ENCODE measurements around the gene ACSL3. TPM values are rescaled to one million over a fixed set of nuclear protein-coding genes. Genes with fewer than 3 reads are reported as not detected.
A peak's percentile ranks its signal among the peaks of the same experiment; 100 is the strongest.

Gene ACSL3
- total RNA-seq, 3 donors from 2014 or later (not counting 1 experiment from before 2014, with no cell fraction given): 55.4 to 86.6 (median 66.7) TPM

DNA sequence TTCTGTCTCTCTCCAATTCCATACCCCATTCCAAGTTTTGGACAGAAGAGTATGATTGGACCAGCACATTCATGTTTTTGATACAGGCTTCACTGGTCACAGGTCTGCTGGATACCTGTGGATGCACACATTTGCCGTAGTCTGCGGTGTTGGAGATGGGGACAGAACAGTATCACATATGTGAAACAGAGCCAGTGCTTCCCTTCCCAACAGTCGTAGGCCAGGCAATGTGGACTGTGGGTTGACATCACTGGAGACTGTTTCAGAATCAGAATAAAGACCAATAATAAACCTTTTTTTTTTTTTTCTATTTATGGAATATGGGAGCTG is 18.7 kb downstream of the ACSL3 start:
- Histone ChIP-seq H3K4me3 (ENCODE audit: low read length) (no peak overlapping the region), H3K4me1 (ENCODE audit: control insufficient read depth, insufficient read depth, low read length) (no peaks in the 10 kb centered on the region), H3K27ac (ENCODE audit: low read length) (no peak overlapping the region), H3K9me3 (ENCODE audit: control insufficient read depth, insufficient read depth, low read length) (no peaks in the 10 kb centered on the region), H3K27me3 (ENCODE audit: control insufficient read depth, insufficient read depth, low read length) (no peaks in the 10 kb centered on the region), H3K36me3 (ENCODE audit: control insufficient read depth, insufficient read depth, low read length) (no peaks in the 10 kb centered on the region)
- H3K4me1 Mint-ChIP-seq: peaks cover 41 to 45% of the 10 kb centered on the region in 2 donors
- H3K4me3 Mint-ChIP-seq: no peak overlapping the region
- DNase-seq: no peak
- TF ChIP-seq, protein P1, sequence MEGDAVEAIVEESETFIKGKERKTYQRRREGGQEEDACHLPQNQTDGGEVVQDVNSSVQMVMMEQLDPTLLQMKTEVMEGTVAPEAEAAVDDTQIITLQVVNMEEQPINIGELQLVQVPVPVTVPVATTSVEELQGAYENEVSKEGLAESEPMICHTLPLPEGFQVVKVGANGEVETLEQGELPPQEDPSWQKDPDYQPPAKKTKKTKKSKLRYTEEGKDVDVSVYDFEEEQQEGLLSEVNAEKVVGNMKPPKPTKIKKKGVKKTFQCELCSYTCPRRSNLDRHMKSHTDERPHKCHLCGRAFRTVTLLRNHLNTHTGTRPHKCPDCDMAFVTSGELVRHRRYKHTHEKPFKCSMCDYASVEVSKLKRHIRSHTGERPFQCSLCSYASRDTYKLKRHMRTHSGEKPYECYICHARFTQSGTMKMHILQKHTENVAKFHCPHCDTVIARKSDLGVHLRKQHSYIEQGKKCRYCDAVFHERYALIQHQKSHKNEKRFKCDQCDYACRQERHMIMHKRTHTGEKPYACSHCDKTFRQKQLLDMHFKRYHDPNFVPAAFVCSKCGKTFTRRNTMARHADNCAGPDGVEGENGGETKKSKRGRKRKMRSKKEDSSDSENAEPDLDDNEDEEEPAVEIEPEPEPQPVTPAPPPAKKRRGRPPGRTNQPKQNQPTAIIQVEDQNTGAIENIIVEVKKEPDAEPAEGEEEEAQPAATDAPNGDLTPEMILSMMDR (IDR thresholded peaks at IDR 0.05): no peak
- no peak overlapping the region for H3K27ac Mint-ChIP-seq
- no peaks in the 10 kb centered on the region for H3K9me3 Mint-ChIP-seq
- WGBS (ENCODE audit: insufficient coverage): 94% methylated on average over 3 of the region's 3 CpGs
- no peaks in the 10 kb centered on the region for H3K36me3 Mint-ChIP-seq
- ATAC-seq: no peak
- intact Hi-C loops (cut with micrococcal nuclease): no loop called here
- no peaks in the 10 kb centered on the region for H3K27me3 Mint-ChIP-seq (ENCODE audit: low read depth in 2 of 2)

- TF ChIP-seq, protein P1 (IDR thresholded peaks at IDR 0.05): no peak
- no peaks in the 10 kb centered on the region for H3K36me3 ChIP-seq (ENCODE audit: control insufficient read depth, insufficient read depth, low read length)
- H3K4me3 ChIP-seq (ENCODE audit: low read length): no peak overlapping the region
- no peaks in the 10 kb centered on the region for H3K27me3 ChIP-seq (ENCODE audit: control insufficient read depth, insufficient read depth, low read length)
- intact Hi-C loops (cut with micrococcal nuclease): no loop called here
- no peaks in the 10 kb centered on the region for H3K9me3 ChIP-seq (ENCODE audit: control insufficient read depth, insufficient read depth, low read length)
- H3K4me1 ChIP-seq (ENCODE audit: control insufficient read depth, insufficient read depth, low read length): no peaks in the 10 kb centered on the region
- 99% methylated on average over 6 of the region's 6 CpGs for WGBS (ENCODE audit: insufficient coverage)
- DNase-seq (no peak), ATAC-seq (no peak)
- H3K9me3 Mint-ChIP-seq: no peaks in the 10 kb centered on the region
- H3K4me1 Mint-ChIP-seq: peaks cover 46 to 48% of the 10 kb centered on the region in 2 donors
- no peaks in the 10 kb centered on the region for H3K36me3 Mint-ChIP-seq
- no peak overlapping the region for H3K4me3 Mint-ChIP-seq
- H3K27ac Mint-ChIP-seq: no peak overlapping the region
- no peak overlapping the region for H3K27ac ChIP-seq (ENCODE audit: low read length)
- no peaks in the 10 kb centered on the region for H3K27me3 Mint-ChIP-seq (ENCODE audit: low read depth in 2 of 2)
Observed at GRCh38 chr2:222882484-222882928, 21.7 kb downstream of the ACSL3 start.

DNA sequence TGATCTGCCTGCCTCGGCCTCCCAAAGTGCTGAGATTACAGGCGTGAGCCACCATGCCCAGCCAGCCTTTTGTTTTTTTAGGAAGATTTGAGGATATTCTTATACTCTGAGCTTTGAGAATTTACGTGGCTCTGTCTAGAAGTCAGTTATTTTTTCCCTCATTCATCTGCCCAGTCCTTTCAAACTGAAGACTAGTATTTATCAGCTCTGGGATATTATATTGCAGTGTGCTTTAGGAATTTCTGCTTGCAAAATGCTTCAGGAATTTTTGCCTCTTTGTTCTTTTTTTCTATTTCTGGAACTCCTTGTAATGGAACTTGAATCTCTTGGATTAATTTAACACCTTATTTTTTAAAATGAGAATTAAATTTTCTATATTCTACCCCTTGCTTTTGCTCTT is 22.6 kb downstream of the ACSL3 start:
- Histone ChIP-seq H3K9me3 (ENCODE audit: control insufficient read depth, insufficient read depth, low read length) (no peaks in the 10 kb centered on the region), H3K27me3 (ENCODE audit: control insufficient read depth, insufficient read depth, low read length) (no peaks in the 10 kb centered on the region), H3K4me1 (ENCODE audit: control insufficient read depth, insufficient read depth, low read length) (no peaks in the 10 kb centered on the region), H3K36me3 (ENCODE audit: control insufficient read depth, insufficient read depth, low read length) (no peaks in the 10 kb centered on the region), H3K4me3 (ENCODE audit: low read length) (no peak overlapping the region), H3K27ac (ENCODE audit: low read length) (no peak overlapping the region)
- DNase-seq (no peak), ATAC-seq (no peak)
- no peak overlapping the region for H3K27ac Mint-ChIP-seq
- H3K27me3 Mint-ChIP-seq (ENCODE audit: low read depth in 2 of 2): no peaks in the 10 kb centered on the region
- H3K4me3 Mint-ChIP-seq: no peak overlapping the region
- intact Hi-C loops (cut with micrococcal nuclease): no loop called here
- no peaks in the 10 kb centered on the region for H3K36me3 Mint-ChIP-seq
- no peaks in the 10 kb centered on the region for H3K9me3 Mint-ChIP-seq
- H3K4me1 Mint-ChIP-seq: peaks cover 39 to 40% of the 10 kb centered on the region in 2 donors
- TF ChIP-seq, protein P1 (IDR thresholded peaks at IDR 0.05): no peak
- WGBS (ENCODE audit: insufficient coverage): 95% methylated on average over 3 of the region's 3 CpGs

GRCh38 chr2:222884114-222884771 is 23.4 kb downstream of the ACSL3 start:
- peaks cover 35 to 37% of the 10 kb centered on the region in 2 donors for H3K4me1 Mint-ChIP-seq
- peak overlapping the region in 1 of 2 donors; percentile 16 for H3K27ac Mint-ChIP-seq

More at GRCh38 chr2:222884114-222884771, 23.4 kb downstream of the ACSL3 start:
- Histone ChIP-seq H3K9me3 (ENCODE audit: control insufficient read depth, insufficient read depth, low read length) (no peaks in the 10 kb centered on the region), H3K4me3 (ENCODE audit: low read length) (no peak overlapping the region), H3K36me3 (ENCODE audit: control insufficient read depth, insufficient read depth, low read length) (no peaks in the 10 kb centered on the region), H3K4me1 (ENCODE audit: control insufficient read depth, insufficient read depth, low read length) (no peaks in the 10 kb centered on the region), H3K27me3 (ENCODE audit: control insufficient read depth, insufficient read depth, low read length) (no peaks in the 10 kb centered on the region), H3K27ac (ENCODE audit: low read length) (no peak overlapping the region)
- intact Hi-C loops (cut with micrococcal nuclease): no loop called here
- ATAC-seq (no peak), DNase-seq (no peak)
- Mint-ChIP-seq H3K36me3 (no peaks in the 10 kb centered on the region), H3K4me3 (no peak overlapping the region), H3K9me3 (no peaks in the 10 kb centered on the region), H3K27me3 (ENCODE audit: low read depth in 2 of 2) (no peaks in the 10 kb centered on the region)
- TF ChIP-seq, protein P1 (IDR thresholded peaks at IDR 0.05): no peak
- 82% methylated on average over 2 of the region's 2 CpGs for WGBS (ENCODE audit: insufficient coverage)
